ENCODE results near the gene LRRTM4.
"Not testable (repeated sequence)": the region's sequence is repeated elsewhere in the genome, so short reads cannot be mapped to it uniquely, and the experiment has no call there.

The LRRTM4 gene

GRCh38 chr2:77029237-77029636, 492.9 kb downstream of the LRRTM4 start:
- DNase-seq; in situ Hi-C loops (cut with HindIII; ENCODE audit: low pct_ligation_motif_present, low pct_unique_long_range_greater_than_20kb, low sequenced_read_pairs): not testable (repeated sequence)

GRCh38 chr2:77028032-77028600, 494.1 kb downstream of the LRRTM4 start:
- in situ Hi-C loops (cut with HindIII; ENCODE audit: low pct_ligation_motif_present, low pct_unique_long_range_greater_than_20kb, low sequenced_read_pairs): no loop called here
- DNase-seq: no peak

- in situ Hi-C loops (cut with HindIII; ENCODE audit: low pct_ligation_motif_present, low pct_unique_long_range_greater_than_20kb, low sequenced_read_pairs): no loop called here
- DNase-seq: no peak
Measured at GRCh38 chr2:77025714-77026113, 496.5 kb downstream of the LRRTM4 start.

- DNase-seq: no peak
- in situ Hi-C loops (cut with HindIII; ENCODE audit: low pct_ligation_motif_present, low pct_unique_long_range_greater_than_20kb, low sequenced_read_pairs): no loop called here
Measured at GRCh38 chr2:77021161-77021560, 501.0 kb downstream of the LRRTM4 start.

GRCh38 chr2:77018219-77018618, 504.0 kb downstream of the LRRTM4 start:
- in situ Hi-C loops (cut with HindIII; ENCODE audit: low pct_ligation_motif_present, low pct_unique_long_range_greater_than_20kb, low sequenced_read_pairs): no loop called here
- DNase-seq: peak; percentile 14

GRCh38 chr2:77017355-77017745, 504.8 kb downstream of the LRRTM4 start:
- in situ Hi-C loops (cut with HindIII; ENCODE audit: low pct_ligation_motif_present, low pct_unique_long_range_greater_than_20kb, low sequenced_read_pairs): no loop called here

GRCh38 chr2:77016443-77017354, 505.5 kb downstream of the LRRTM4 start:
- in situ Hi-C loops (cut with HindIII; ENCODE audit: low pct_ligation_motif_present, low pct_unique_long_range_greater_than_20kb, low sequenced_read_pairs): no loop called here
- no peak for DNase-seq

More at GRCh38 chr2:77017355-77017745, 504.8 kb downstream of the LRRTM4 start:
- no peak for DNase-seq

- DNase-seq: no peak
- in situ Hi-C loops (cut with HindIII; ENCODE audit: low pct_ligation_motif_present, low pct_unique_long_range_greater_than_20kb, low sequenced_read_pairs): no loop called here
Measured at GRCh38 chr2:77013953-77014352, 508.2 kb downstream of the LRRTM4 start.

- in situ Hi-C loops (cut with HindIII; ENCODE audit: low pct_ligation_motif_present, low pct_unique_long_range_greater_than_20kb, low sequenced_read_pairs): no loop called here
- DNase-seq: no peak
Measured at GRCh38 chr2:77013457-77013856, 508.7 kb downstream of the LRRTM4 start.

GRCh38 chr2:77009307-77009706, 512.9 kb downstream of the LRRTM4 start:
- in situ Hi-C loops (cut with HindIII; ENCODE audit: low pct_ligation_motif_present, low pct_unique_long_range_greater_than_20kb, low sequenced_read_pairs): no loop called here
- peak; percentile 9 for DNase-seq

GRCh38 chr2:77008853-77009252, 513.3 kb downstream of the LRRTM4 start:
- in situ Hi-C loops (cut with HindIII; ENCODE audit: low pct_ligation_motif_present, low pct_unique_long_range_greater_than_20kb, low sequenced_read_pairs): no loop called here
- DNase-seq: no peak

- in situ Hi-C loops (cut with HindIII; ENCODE audit: low pct_ligation_motif_present, low pct_unique_long_range_greater_than_20kb, low sequenced_read_pairs): no loop called here
- DNase-seq: no peak
Measured at GRCh38 chr2:77007686-77008085, 514.5 kb downstream of the LRRTM4 start.

- in situ Hi-C loops (cut with HindIII; ENCODE audit: low pct_ligation_motif_present, low pct_unique_long_range_greater_than_20kb, low sequenced_read_pairs): no loop called here
- DNase-seq: peak; percentile 30
Measured at GRCh38 chr2:77005522-77005921, 516.7 kb downstream of the LRRTM4 start.

- DNase-seq: no peak
- in situ Hi-C loops (cut with HindIII; ENCODE audit: low pct_ligation_motif_present, low pct_unique_long_range_greater_than_20kb, low sequenced_read_pairs): no loop called here
Measured at GRCh38 chr2:77001895-77002294, 520.3 kb downstream of the LRRTM4 start.

- in situ Hi-C loops (cut with HindIII; ENCODE audit: low pct_ligation_motif_present, low pct_unique_long_range_greater_than_20kb, low sequenced_read_pairs): no loop called here
- DNase-seq: no peak
Measured at GRCh38 chr2:76998704-76999103, 523.5 kb downstream of the LRRTM4 start.

GRCh38 chr2:76998152-76998551, 524.0 kb downstream of the LRRTM4 start:
- in situ Hi-C loops (cut with HindIII; ENCODE audit: low pct_ligation_motif_present, low pct_unique_long_range_greater_than_20kb, low sequenced_read_pairs): no loop called here
- DNase-seq: no peak

- DNase-seq: no peak
- in situ Hi-C loops (cut with HindIII; ENCODE audit: low pct_ligation_motif_present, low pct_unique_long_range_greater_than_20kb, low sequenced_read_pairs): no loop called here
Measured at GRCh38 chr2:76997296-76997695, 524.9 kb downstream of the LRRTM4 start.

- DNase-seq: no peak
- in situ Hi-C loops (cut with HindIII; ENCODE audit: low pct_ligation_motif_present, low pct_unique_long_range_greater_than_20kb, low sequenced_read_pairs): no loop called here
Measured at GRCh38 chr2:76985387-76986136, 536.6 kb downstream of the LRRTM4 start.

GRCh38 chr2:76984359-76984758, 537.8 kb downstream of the LRRTM4 start:
- no peak for DNase-seq
- in situ Hi-C loops (cut with HindIII; ENCODE audit: low pct_ligation_motif_present, low pct_unique_long_range_greater_than_20kb, low sequenced_read_pairs): no loop called here

Measured in ACHN (cell line).